Endothelial cell of umbilical vein (primary cell): ENCODE data around the gene SH3RF3. TPM values are rescaled to one million over a fixed set of nuclear protein-coding genes. Genes with fewer than 3 reads are reported as not detected.

Experiments used
- BruUV-seq: library from RNA; stranded (reverse); fragments of 400-500 nt; replicated peaks from 2 replicates; lab custom pipeline; 2021; lab: Mats Ljungman, UMichigan
- CTCF ChIA-PET: fragments of 300-600, 350-600 bp; sonication (Branson Sonifier 250); formaldehyde crosslinking; loops from one replicate; lab custom pipeline; 2021; ENCODE audit warnings: antibody characterized with exemption, inconsistent platforms; lab: Charles Lee
- POLR2A ChIA-PET: fragments of 300-600, 350-600 bp; sonication (Branson Sonifier 250); formaldehyde crosslinking; loops from one replicate; lab custom pipeline; 2021; ENCODE audit warnings: antibody characterized with exemption, inconsistent platforms; lab: Charles Lee
- DNase-seq: peaks from one replicate; pipeline ENCODE4 v3.0.0-alpha.2; 2011; ENCODE audit warnings: low read depth, low spot score
- FAIRE-seq: peaks from 2 replicates; lab custom pipeline; 2011; peaks lifted over from hg19 to GRCh38; lab: Jason Lieb, UNC
- H2AFZ ChIP-seq: 2 replicates; pipeline ENCODE4 v1.6.0; 2012; ENCODE audit warnings: low read depth, low read length, control low read depth, inconsistent platforms
- H3K27ac ChIP-seq: 2 replicates; pipeline ENCODE4 v1.5.1; 2011; ENCODE audit warnings: low read depth, mild to moderate bottlenecking, control low read depth, low read length, moderate library complexity; ENCODE audit not compliant: insufficient read depth
- H3K27me3 ChIP-seq, 2 experiments: 2 replicates each; pipeline versions ENCODE4 v1.6.0 to v1.6.1; 2011; ENCODE audit warnings: low read length in 2 of 2, mixed read lengths in 1 of 2; ENCODE audit not compliant: control insufficient read depth in 2 of 2, insufficient read depth in 2 of 2
- H3K36me3 ChIP-seq, 2 experiments: 2 replicates in 1 of 2; 3 replicates in 1 of 2; pipeline ENCODE4 v1.5.1; 2011; ENCODE audit warnings: low read length in 2 of 2, mild to moderate bottlenecking in 1 of 2, moderate library complexity in 1 of 2; ENCODE audit not compliant: control insufficient read depth in 2 of 2, insufficient read depth in 2 of 2; ENCODE audit errors: extremely low read depth in 1 of 2
- H3K4me1 ChIP-seq: 3 replicates; pipeline ENCODE4 v1.5.1; 2011; ENCODE audit warnings: mild to moderate bottlenecking, low read length; ENCODE audit not compliant: control insufficient read depth, insufficient read depth; ENCODE audit errors: extremely low read depth
- H3K4me2 ChIP-seq: 2 replicates; pipeline ENCODE4 v1.6.1; 2011; ENCODE audit warnings: low read length, control low read depth, mixed read lengths; ENCODE audit not compliant: insufficient read depth
- H3K4me3 ChIP-seq, 3 experiments: fragments of 200-600 bp in 1 of 3; sonication (generic), shearing (Covaris generic) in 1 of 3; replicated peaks in 1 of 3; 2 replicates each; pipeline ENCODE4 v1.5.1; 2011 to 2016; ENCODE audit warnings: control low read depth in 3 of 3, low read length in 3 of 3, mild to moderate bottlenecking in 2 of 3, inconsistent platforms in 1 of 3, low read depth in 1 of 3, moderate library complexity in 1 of 3; ENCODE audit not compliant: insufficient read depth in 1 of 3
- H3K79me2 ChIP-seq: 2 replicates; pipeline ENCODE4 v1.6.0; 2012; ENCODE audit warnings: low read length, inconsistent platforms; ENCODE audit not compliant: control insufficient read depth, insufficient read depth
- H3K9ac ChIP-seq: replicated peaks from 2 replicates; pipeline ENCODE3; 2011; ENCODE audit warnings: low read length, control low read depth; ENCODE audit not compliant: insufficient read depth; ENCODE audit errors: extremely low read depth
- H3K9me1 ChIP-seq: replicated peaks from 3 replicates; pipeline ENCODE4 v1.6.0; 2011; ENCODE audit warnings: mild to moderate bottlenecking, low read length; ENCODE audit not compliant: control insufficient read depth, insufficient read depth; ENCODE audit errors: extremely low read depth
- H3K9me3 ChIP-seq: replicated peaks from 2 replicates; pipeline ENCODE4 v1.5.1; 2012; ENCODE audit warnings: low read length, inconsistent platforms; ENCODE audit not compliant: control insufficient read depth, insufficient read depth
- H4K20me1 ChIP-seq: replicated peaks from 2 replicates; pipeline ENCODE3; 2011; ENCODE audit warnings: mild to moderate bottlenecking, low read length; ENCODE audit not compliant: control insufficient read depth, insufficient read depth; ENCODE audit errors: extremely low read depth
- EZH2 ChIP-seq: IDR thresholded peaks from 2 replicates; pipeline ENCODE4 v1.6.1; 2012; ENCODE audit warnings: borderline replicate concordance, low read depth, mild to moderate bottlenecking, moderate library complexity, low read length, inconsistent platforms; ENCODE audit not compliant: severe bottlenecking
- FOS ChIP-seq: IDR thresholded peaks from 2 replicates; pipeline ENCODE4 v1.6.1; 2011; ENCODE audit warnings: mild to moderate bottlenecking, low read length, moderate library complexity, borderline replicate concordance; ENCODE audit not compliant: insufficient read depth
- GATA2 ChIP-seq: IDR thresholded peaks from 2 replicates; pipeline ENCODE4 v1.7.0; 2011; ENCODE audit warnings: low read depth, mild to moderate bottlenecking, moderate library complexity, mixed read lengths, low read length; ENCODE audit not compliant: insufficient read length, insufficient read depth
- JUN ChIP-seq: IDR thresholded peaks from 2 replicates; pipeline ENCODE4 v1.6.1; 2011; ENCODE audit warnings: borderline replicate concordance, low read depth; ENCODE audit not compliant: insufficient read length, insufficient read depth
- MYC ChIP-seq: IDR thresholded peaks from one replicate; pipeline ENCODE4 v1.6.1; 2011; ENCODE audit warnings: mild to moderate bottlenecking, low read depth, low read length
- POLR2A ChIP-seq: IDR thresholded peaks from 2 replicates; pipeline ENCODE4 v1.6.1; 2012; ENCODE audit warnings: low read depth, mild to moderate bottlenecking, control low read depth, low read length
- POLR2AphosphoS5 ChIP-seq: IDR thresholded peaks from 2 replicates; pipeline ENCODE4 v1.6.1; 2012; ENCODE audit warnings: low read depth, mild to moderate bottlenecking, control low read depth, low read length, moderate library complexity; ENCODE audit not compliant: insufficient read depth
- dilution Hi-C: fragments of 300-500 bp; cut with MboI; formaldehyde crosslinking; loops from one replicate; pipeline ENCODE4 v1.15.0; 2019; ENCODE audit warnings: low sequenced_read_pairs; ENCODE audit not compliant: extremely low pct_ligation_motif_present
- intact Hi-C: fragments of 100-400 bp; cut with micrococcal nuclease; formaldehyde crosslinking; loops from one replicate; pipeline ENCODE4 v1.10.0; 2022
- polyA plus RNA-seq, 4 experiments: library from polyadenylated mRNA; depleted of rRNA in 3 of 4; stranded (reverse) in 3 of 4; unstranded in 1 of 4; fragments of >200 nt; gene quantifications; 2 replicates each; pipeline versions ENCODE4 v1.2.1 to v1.2.3, GENCODE V29; 2011 to 2012; ENCODE audit warnings: missing spikeins in 1 of 4
- total RNA-seq: library from RNA; stranded (reverse); gene quantifications from 2 replicates; pipeline ENCODE4 v1.2.3, GENCODE V29; 2021
- TF ChIP-seq, protein P1 (sequence below): IDR thresholded peaks from 2 replicates; pipeline ENCODE4 v1.6.1; 2011; ENCODE audit not compliant: insufficient read depth, insufficient read length
- TF ChIP-seq, protein P2 (sequence below), 2 donors: IDR thresholded peaks; 1 replicate in 1 of 2; 2 replicates in 1 of 2; pipeline ENCODE4 v1.5.1; 2011; ENCODE audit warnings: low read length in 2 of 2, mild to moderate bottlenecking in 2 of 2, moderate library complexity in 2 of 2, control low read depth in 1 of 2, inconsistent platforms in 1 of 2, low read depth in 1 of 2; ENCODE audit not compliant: insufficient read depth in 1 of 2; ENCODE audit errors: extremely low read depth in 1 of 2

SH3RF3 gene
- total and polyA plus RNA-seq, 2 donors (not counting 3 experiments of a cell fraction or from before 2014, with no cell fraction given): 3.8 to 14.7 TPM

DNA sequence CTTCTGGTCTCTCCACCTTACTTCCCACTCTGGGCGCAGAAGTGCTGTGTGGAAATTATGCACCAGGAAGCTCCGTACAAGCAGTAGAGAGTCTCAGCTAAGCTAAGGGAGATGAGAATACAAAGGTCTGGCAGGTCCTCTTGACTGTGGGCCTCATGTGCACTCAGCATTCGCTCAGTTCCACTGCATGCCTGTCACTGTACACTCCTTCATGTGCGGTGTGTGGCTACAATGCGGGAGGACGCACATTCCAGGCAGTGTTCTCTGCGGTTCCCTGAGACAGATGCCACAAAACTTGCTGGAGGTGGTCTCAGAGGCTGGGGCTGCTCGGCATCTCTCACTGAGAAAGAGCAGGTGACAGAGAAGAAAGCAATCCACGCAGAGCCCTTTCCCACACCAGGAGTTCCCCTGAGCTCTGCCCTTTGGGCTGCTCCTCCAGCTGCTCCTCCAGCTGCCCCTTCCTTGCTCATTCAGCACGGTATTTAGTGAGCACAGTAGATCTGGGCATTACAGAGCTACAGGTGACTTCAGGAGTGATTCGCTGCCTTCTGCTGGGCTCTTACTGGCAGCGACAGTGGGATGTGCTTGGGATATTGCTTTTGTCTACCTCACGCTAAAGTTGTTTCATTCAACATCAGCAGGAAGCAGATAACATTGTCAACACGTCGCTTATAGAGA lies 176.6 kb downstream of the SH3RF3 start:
- intact Hi-C loops: no loop called here
- H3K79me2 ChIP-seq: peaks cover 5% of the 10 kb centered on the region
- no peak for FAIRE-seq
- BruUV-seq: no TSS peak
- no peaks in the 10 kb centered on the region for H3K36me3 ChIP-seq
- ChIA-PET CTCF (no interaction called here), POLR2A (no interaction called here)
- DNase-seq: peak; percentile 32
- TF ChIP-seq POLR2A (no peak), POLR2AphosphoS5 (no peak), EZH2 (no peak), JUN (no peak), FOS (no peak), GATA2 (no peak), MYC (no peak)
- TF ChIP-seq, protein P1, sequence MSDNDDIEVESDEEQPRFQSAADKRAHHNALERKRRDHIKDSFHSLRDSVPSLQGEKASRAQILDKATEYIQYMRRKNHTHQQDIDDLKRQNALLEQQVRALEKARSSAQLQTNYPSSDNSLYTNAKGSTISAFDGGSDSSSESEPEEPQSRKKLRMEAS: no peak
- TF ChIP-seq, protein P2, sequence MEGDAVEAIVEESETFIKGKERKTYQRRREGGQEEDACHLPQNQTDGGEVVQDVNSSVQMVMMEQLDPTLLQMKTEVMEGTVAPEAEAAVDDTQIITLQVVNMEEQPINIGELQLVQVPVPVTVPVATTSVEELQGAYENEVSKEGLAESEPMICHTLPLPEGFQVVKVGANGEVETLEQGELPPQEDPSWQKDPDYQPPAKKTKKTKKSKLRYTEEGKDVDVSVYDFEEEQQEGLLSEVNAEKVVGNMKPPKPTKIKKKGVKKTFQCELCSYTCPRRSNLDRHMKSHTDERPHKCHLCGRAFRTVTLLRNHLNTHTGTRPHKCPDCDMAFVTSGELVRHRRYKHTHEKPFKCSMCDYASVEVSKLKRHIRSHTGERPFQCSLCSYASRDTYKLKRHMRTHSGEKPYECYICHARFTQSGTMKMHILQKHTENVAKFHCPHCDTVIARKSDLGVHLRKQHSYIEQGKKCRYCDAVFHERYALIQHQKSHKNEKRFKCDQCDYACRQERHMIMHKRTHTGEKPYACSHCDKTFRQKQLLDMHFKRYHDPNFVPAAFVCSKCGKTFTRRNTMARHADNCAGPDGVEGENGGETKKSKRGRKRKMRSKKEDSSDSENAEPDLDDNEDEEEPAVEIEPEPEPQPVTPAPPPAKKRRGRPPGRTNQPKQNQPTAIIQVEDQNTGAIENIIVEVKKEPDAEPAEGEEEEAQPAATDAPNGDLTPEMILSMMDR (IDR thresholded peaks at IDR 0.05; ENCODE audit: extremely low read depth in 1 of 2, insufficient read depth in 1 of 2, low read depth in 1 of 2, low read length in 2 of 2): no peak
- H4K20me1 ChIP-seq: no peaks in the 10 kb centered on the region
- H3K27ac ChIP-seq: no peak overlapping the region
- H3K9me1 ChIP-seq: no peaks in the 10 kb centered on the region
- dilution Hi-C loops: no loop called here
- no peak overlapping the region for H3K4me3 ChIP-seq
- no peak overlapping the region for H3K4me2 ChIP-seq
- no peaks in the 10 kb centered on the region for H3K27me3 ChIP-seq
- H2AFZ ChIP-seq: no peak overlapping the region
- no peaks in the 10 kb centered on the region for H3K9me3 ChIP-seq
- H3K9ac ChIP-seq: no peak overlapping the region
- H3K4me1 ChIP-seq: no peaks in the 10 kb centered on the region
